Body of pancreas (tissue), 4 donors: ENCODE data around the gene EEPD1. TPM values are rescaled to one million over a fixed set of nuclear protein-coding genes. Genes with fewer than 3 reads are reported as not detected.

Source experiments
- ATAC-seq: fragments of 150-250 bp; one replicate; pipeline ENCODE4 v1.9.1; 2016
- DNase-seq, 4 donors: peaks; one replicate each; pipeline ENCODE4 v3.0.0-alpha.2; 2019
- H3K27ac ChIP-seq, 4 donors: fragments of 200-600 bp; sonication (generic); 1 replicate in 3 of 4; 2 replicates in 1 of 4; pipeline versions ENCODE4 v1.5.1 to v1.6.1; 2016 to 2019; ENCODE audit warnings: mild to moderate bottlenecking in 1 of 4, mixed read lengths in 1 of 4, moderate library complexity in 1 of 4
- H3K27me3 ChIP-seq, 2 donors: fragments of 200-600 bp; sonication (generic); one replicate each; pipeline ENCODE4 v1.6.0; 2016; ENCODE audit warnings: mild to moderate bottlenecking in 1 of 2
- H3K36me3 ChIP-seq, 2 donors: fragments of 200-600 bp; sonication (generic); replicated peaks in 1 of 2; 2 replicates each; pipeline ENCODE4 v1.5.1; 2016; ENCODE audit warnings: low read depth in 2 of 2; ENCODE audit not compliant: insufficient read depth in 1 of 2
- H3K4me1 ChIP-seq: fragments of 200-600 bp; sonication (generic); one replicate; pipeline ENCODE4 v1.6.0; 2016
- H3K4me3 ChIP-seq, 2 donors: fragments of 200-600 bp; sonication (generic); 1 replicate in 1 of 2; 2 replicates in 1 of 2; pipeline ENCODE4 v1.5.1; 2016 to 2019
- H3K9me3 ChIP-seq, 3 donors: fragments of 200-600 bp; sonication (generic); 1 replicate in 2 of 3; 2 replicates in 1 of 3; pipeline ENCODE4 v1.5.1; 2016
- POLR2A ChIP-seq, 3 donors: fragments of 450-650 bp; IDR thresholded peaks; one replicate each; pipeline ENCODE4 v1.6.1; 2016; ENCODE audit warnings: antibody characterized with exemption in 3 of 3, mild to moderate bottlenecking in 2 of 3
- WGBS, 2 donors: methylation state at CpG; one replicate each; pipeline ENCODE4 v1.1.5; 2017; 5-methylcytosine and 5-hydroxymethylcytosine counted together
- intact Hi-C: fragments of 100-400 bp; cut with DNase I; formaldehyde crosslinking; loops from one replicate; pipeline ENCODE4 v1.15.1; 2023
- total RNA-seq, 2 donors: library from RNA; depleted of rRNA; stranded (reverse); fragments of >200 nt; gene quantifications; one replicate each; pipeline ENCODE4 v1.1.0, GENCODE V29; 2016
- TF ChIP-seq, protein P1 (sequence below), 7 experiments: fragments of 450-650 bp in 4 of 7; fragments of 200-600 bp in 3 of 7; sonication (generic) in 3 of 7; IDR thresholded peaks; one replicate each; pipeline ENCODE4 v1.5.1; 2016 to 2019; ENCODE audit warnings: antibody characterized with exemption in 7 of 7

The EEPD1 gene
- total RNA-seq, 2 donors from 2014 or later = 13.5 to 24.1 TPM

- Histone ChIP-seq H3K27me3 (no peaks in the 10 kb centered on the region), H3K4me1 (peaks cover 20% of the 10 kb centered on the region), H3K27ac (no peak overlapping the region), H3K4me3 (no peak overlapping the region), H3K36me3 (no peaks in the 10 kb centered on the region), H3K9me3 (no peaks in the 10 kb centered on the region)
- 65 to 66% methylated on average over 6 of the region's 6 CpGs for WGBS, 2 donors
- ATAC-seq = no peak
- intact Hi-C loops = no loop called here
- DNase-seq = peak in 1 of 4 donors; percentile 36
- TF ChIP-seq, protein P1, sequence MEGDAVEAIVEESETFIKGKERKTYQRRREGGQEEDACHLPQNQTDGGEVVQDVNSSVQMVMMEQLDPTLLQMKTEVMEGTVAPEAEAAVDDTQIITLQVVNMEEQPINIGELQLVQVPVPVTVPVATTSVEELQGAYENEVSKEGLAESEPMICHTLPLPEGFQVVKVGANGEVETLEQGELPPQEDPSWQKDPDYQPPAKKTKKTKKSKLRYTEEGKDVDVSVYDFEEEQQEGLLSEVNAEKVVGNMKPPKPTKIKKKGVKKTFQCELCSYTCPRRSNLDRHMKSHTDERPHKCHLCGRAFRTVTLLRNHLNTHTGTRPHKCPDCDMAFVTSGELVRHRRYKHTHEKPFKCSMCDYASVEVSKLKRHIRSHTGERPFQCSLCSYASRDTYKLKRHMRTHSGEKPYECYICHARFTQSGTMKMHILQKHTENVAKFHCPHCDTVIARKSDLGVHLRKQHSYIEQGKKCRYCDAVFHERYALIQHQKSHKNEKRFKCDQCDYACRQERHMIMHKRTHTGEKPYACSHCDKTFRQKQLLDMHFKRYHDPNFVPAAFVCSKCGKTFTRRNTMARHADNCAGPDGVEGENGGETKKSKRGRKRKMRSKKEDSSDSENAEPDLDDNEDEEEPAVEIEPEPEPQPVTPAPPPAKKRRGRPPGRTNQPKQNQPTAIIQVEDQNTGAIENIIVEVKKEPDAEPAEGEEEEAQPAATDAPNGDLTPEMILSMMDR (IDR thresholded peaks at IDR 0.05) = no peak
- no peak for TF ChIP-seq POLR2A (IDR thresholded peaks at IDR 0.05)
These were observed 33.5 kb downstream of the EEPD1 start for GRCh38 chr7:36186359-36187121.

DNA sequence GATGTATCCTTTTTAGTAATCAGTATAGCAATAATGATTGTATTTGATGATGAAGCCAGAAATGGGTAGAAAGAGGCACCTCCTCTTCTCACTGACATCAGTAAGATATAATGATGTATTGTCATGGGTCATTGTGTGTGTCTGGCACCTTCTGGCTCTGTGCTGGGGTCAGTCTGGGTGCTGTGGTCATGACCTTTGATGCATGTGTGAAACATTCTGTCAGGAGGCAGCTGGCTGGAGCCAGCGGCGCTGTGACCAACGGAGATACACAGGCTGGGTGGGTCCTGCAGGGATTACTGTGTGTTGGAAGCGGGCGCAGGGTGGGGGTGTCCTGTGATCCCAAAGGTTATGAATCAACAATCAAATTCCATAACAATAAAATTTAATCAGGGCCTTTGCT, 35.2 kb downstream of the EEPD1 start:
- no peak for DNase-seq
- Histone ChIP-seq H3K9me3 (no peaks in the 10 kb centered on the region), H3K36me3 (no peaks in the 10 kb centered on the region), H3K4me1 (peaks cover 14% of the 10 kb centered on the region), H3K27me3 (no peaks in the 10 kb centered on the region), H3K27ac (no peak overlapping the region), H3K4me3 (no peak overlapping the region)
- intact Hi-C loops = no loop called here
- 77 to 83% methylated on average over 5 of the region's 5 CpGs for WGBS, 2 donors
- no peak for ATAC-seq
- TF ChIP-seq POLR2A (IDR thresholded peaks at IDR 0.05) = no peak
- TF ChIP-seq, protein P1 (IDR thresholded peaks at IDR 0.05) = no peak

GRCh38 chr7:36188906-36189305, 35.9 kb downstream of the EEPD1 start:
- ATAC-seq (no peak), DNase-seq (no peak)
- no peak overlapping the region for H3K27ac ChIP-seq
- no peaks in the 10 kb centered on the region for H3K36me3 ChIP-seq
- H3K4me3 ChIP-seq = no peak overlapping the region
- H3K27me3 ChIP-seq = no peaks in the 10 kb centered on the region
- intact Hi-C loops = no loop called here
- no peaks in the 10 kb centered on the region for H3K9me3 ChIP-seq
- WGBS, 2 donors = 73 to 78% methylated on average over 4 of the region's 4 CpGs
- peaks cover 10% of the 10 kb centered on the region for H3K4me1 ChIP-seq
- TF ChIP-seq, protein P1 (IDR thresholded peaks at IDR 0.05) = no peak
- no peak for TF ChIP-seq POLR2A (IDR thresholded peaks at IDR 0.05)

- H3K4me1 ChIP-seq = peaks cover 10% of the 10 kb centered on the region
- intact Hi-C loops = no loop called here
- no peak overlapping the region for H3K4me3 ChIP-seq
- no peak for ATAC-seq
- 83 to 91% methylated on average over 5 of the region's 5 CpGs for WGBS, 2 donors
- no peaks in the 10 kb centered on the region for H3K36me3 ChIP-seq
- H3K27me3 ChIP-seq = no peaks in the 10 kb centered on the region
- H3K9me3 ChIP-seq = no peaks in the 10 kb centered on the region
- H3K27ac ChIP-seq = no peak overlapping the region
- peak in 1 of 4 donors; percentile 55 for DNase-seq
- TF ChIP-seq, protein P1 (IDR thresholded peaks at IDR 0.05) = no peak
- no peak for TF ChIP-seq POLR2A (IDR thresholded peaks at IDR 0.05)
These were observed 37.6 kb downstream of the EEPD1 start for GRCh38 chr7:36190447-36191291.
